ENCODE data around the gene NPTXR.

The NPTXR gene

GRCh38 chr22:38789606-38790005 lies 54.2 kb downstream of the NPTXR start:
- Histone ChIP-seq H3K27me3 (ENCODE audit: insufficient read depth, low read length) (no peaks in the 10 kb centered on the region), H3K4me1 (ENCODE audit: insufficient read depth, low read length) (peaks cover 11% of the 10 kb centered on the region), H3K4me3 (ENCODE audit: low read length) (no peak overlapping the region), H3K9me3 (ENCODE audit: low read length) (no peaks in the 10 kb centered on the region), H3K36me3 (ENCODE audit: insufficient read depth, low read length) (peaks cover 13% of the 10 kb centered on the region), H2AFZ (ENCODE audit: low read depth, low read length) (no peak overlapping the region)

- H2AFZ ChIP-seq (ENCODE audit: low read depth, low read length), result no peak overlapping the region
- H3K27me3 ChIP-seq (ENCODE audit: insufficient read depth, low read length), result no peaks in the 10 kb centered on the region
- H3K4me1 ChIP-seq (ENCODE audit: insufficient read depth, low read length), result peaks cover 8% of the 10 kb centered on the region
- no peak overlapping the region for H3K4me3 ChIP-seq (ENCODE audit: low read length)
- H3K36me3 ChIP-seq (ENCODE audit: insufficient read depth, low read length), result peaks cover 13% of the 10 kb centered on the region
- H3K9me3 ChIP-seq (ENCODE audit: low read length), result no peaks in the 10 kb centered on the region
Observed at GRCh38 chr22:38788846-38789245, 55.0 kb downstream of the NPTXR start.

DNA sequence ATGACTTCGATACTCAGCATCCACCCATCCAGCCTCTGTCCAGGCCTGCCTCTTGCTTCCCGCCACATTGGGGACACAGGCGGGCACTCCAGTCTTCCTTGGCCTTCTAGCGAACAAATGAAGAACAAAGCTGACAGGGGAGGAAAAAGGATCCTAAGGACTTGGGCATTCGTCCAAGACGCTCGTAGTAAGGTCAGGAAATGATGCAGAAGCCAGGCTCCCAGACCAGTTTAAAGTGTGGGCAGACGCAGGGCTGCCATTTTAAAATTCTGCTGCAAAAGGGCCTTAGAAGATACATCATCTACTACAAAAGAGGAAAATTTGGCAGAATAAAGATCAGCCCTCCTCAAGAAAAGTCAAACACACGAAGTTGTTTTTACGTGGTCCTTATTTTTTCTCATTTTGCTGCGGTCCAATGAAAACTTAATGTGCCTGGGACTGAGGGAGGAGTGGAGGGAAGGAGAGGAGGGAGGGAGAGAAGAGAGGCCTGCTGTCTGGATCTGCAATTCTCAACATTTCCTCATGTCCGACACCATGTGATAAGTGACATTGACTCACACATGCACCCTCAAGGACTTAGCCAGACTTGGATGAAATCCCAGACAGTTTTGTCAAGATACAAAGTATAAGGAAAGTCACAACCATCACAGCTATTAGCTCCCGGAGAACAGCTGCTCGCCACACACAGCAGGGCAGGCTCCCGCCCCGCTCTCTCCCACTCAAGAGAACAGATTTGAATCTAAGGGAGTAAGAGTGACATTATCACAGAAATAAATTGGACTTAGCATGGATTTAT lies 55.6 kb downstream of the NPTXR start:
- Histone ChIP-seq H2AFZ (ENCODE audit: low read depth, low read length) (no peak overlapping the region), H3K4me3 (ENCODE audit: low read length) (no peak overlapping the region), H3K9me3 (ENCODE audit: low read length) (no peaks in the 10 kb centered on the region), H3K27me3 (ENCODE audit: insufficient read depth, low read length) (no peaks in the 10 kb centered on the region), H3K36me3 (ENCODE audit: insufficient read depth, low read length) (peaks cover 13% of the 10 kb centered on the region), H3K4me1 (ENCODE audit: insufficient read depth, low read length) (peaks cover 8% of the 10 kb centered on the region)

GRCh38 chr22:38786631-38787030 lies 57.2 kb downstream of the NPTXR start:
- Histone ChIP-seq H3K4me3 (ENCODE audit: low read length) (no peak overlapping the region), H3K4me1 (ENCODE audit: insufficient read depth, low read length) (peaks cover 5% of the 10 kb centered on the region), H3K27me3 (ENCODE audit: insufficient read depth, low read length) (no peaks in the 10 kb centered on the region), H3K9me3 (ENCODE audit: low read length) (no peaks in the 10 kb centered on the region), H3K36me3 (ENCODE audit: insufficient read depth, low read length) (peaks cover 13% of the 10 kb centered on the region), H2AFZ (ENCODE audit: low read depth, low read length) (no peak overlapping the region)

GRCh38 chr22:38784856-38785255 lies 59.0 kb downstream of the NPTXR start:
- H3K4me1 ChIP-seq (ENCODE audit: insufficient read depth, low read length), result peaks cover 5% of the 10 kb centered on the region
- H2AFZ ChIP-seq (ENCODE audit: low read depth, low read length), result no peak overlapping the region
- peaks cover 19% of the 10 kb centered on the region for H3K36me3 ChIP-seq (ENCODE audit: insufficient read depth, low read length)
- H3K9me3 ChIP-seq (ENCODE audit: low read length), result no peaks in the 10 kb centered on the region
- no peaks in the 10 kb centered on the region for H3K27me3 ChIP-seq (ENCODE audit: insufficient read depth, low read length)
- H3K4me3 ChIP-seq (ENCODE audit: low read length), result no peak overlapping the region

GRCh38 chr22:38784035-38784434 lies 59.8 kb downstream of the NPTXR start:
- Histone ChIP-seq H3K4me1 (ENCODE audit: insufficient read depth, low read length) (peaks cover 5% of the 10 kb centered on the region), H2AFZ (ENCODE audit: low read depth, low read length) (no peak overlapping the region), H3K27me3 (ENCODE audit: insufficient read depth, low read length) (no peaks in the 10 kb centered on the region), H3K4me3 (ENCODE audit: low read length) (no peak overlapping the region), H3K9me3 (ENCODE audit: low read length) (no peaks in the 10 kb centered on the region), H3K36me3 (ENCODE audit: insufficient read depth, low read length) (peaks cover 18% of the 10 kb centered on the region)

DNA sequence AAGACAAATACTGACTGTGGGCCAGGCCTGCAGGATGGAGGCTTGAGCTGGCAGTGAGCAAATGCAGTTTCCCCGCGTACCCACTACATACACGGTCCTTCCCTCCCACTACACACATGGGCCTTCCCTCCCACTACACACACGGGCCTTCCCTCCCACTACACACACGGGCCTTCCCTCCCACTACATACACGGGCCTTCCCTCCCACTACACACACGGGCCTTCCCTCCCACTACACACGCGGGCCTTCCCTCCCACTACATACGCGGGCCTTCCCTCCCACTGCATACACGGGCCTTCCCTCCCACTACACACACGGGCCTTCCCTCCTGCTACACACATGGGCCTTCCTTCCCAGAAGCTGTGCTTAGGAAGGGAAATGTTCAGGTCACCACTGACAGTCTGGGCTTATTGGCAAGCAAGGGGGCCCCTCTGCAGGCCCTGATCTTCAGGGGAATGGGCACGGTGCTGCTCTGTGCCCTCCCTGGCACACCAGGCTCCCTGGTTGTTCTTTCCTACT lies 60.7 kb downstream of the NPTXR start:
- Histone ChIP-seq H3K4me3 (ENCODE audit: low read length) (no peak overlapping the region), H3K4me1 (ENCODE audit: insufficient read depth, low read length) (peaks cover 5% of the 10 kb centered on the region), H3K9me3 (ENCODE audit: low read length) (peaks cover 2% of the 10 kb centered on the region), H2AFZ (ENCODE audit: low read depth, low read length) (no peak overlapping the region), H3K27me3 (ENCODE audit: insufficient read depth, low read length) (no peaks in the 10 kb centered on the region), H3K36me3 (ENCODE audit: insufficient read depth, low read length) (peaks cover 21% of the 10 kb centered on the region)

DNA sequence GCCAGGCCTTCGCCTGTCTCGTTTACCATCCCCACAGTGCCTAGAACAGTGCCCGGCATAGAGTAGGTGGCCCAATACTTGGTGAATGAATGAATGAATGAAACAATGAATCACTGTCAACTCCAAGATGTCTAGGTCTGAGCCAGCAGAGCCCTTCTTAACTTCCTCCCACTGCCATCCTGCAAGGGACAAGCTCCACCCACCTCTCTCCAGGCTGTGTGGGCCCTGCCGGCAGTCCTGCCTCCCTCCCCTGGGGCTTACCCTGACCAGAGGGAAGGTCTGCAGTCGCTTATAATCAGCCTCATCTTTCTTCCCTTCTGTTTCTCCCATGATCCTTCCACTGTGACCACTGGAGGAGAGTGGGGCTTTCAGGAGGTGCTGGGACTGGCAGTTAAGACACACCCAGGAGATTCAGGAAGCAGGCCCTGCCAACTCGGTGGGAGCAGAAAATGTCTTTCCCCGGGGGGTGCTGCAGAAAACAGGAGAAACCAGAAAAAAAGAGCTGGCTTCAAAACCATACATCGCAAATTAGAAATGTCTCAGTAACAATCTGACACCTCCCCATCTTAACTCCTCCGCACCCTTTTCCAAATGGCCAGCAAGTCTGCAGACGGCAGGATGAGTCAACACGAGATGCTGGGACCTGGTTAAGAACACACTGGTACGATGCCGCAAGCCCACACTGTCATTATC lies 61.3 kb downstream of the NPTXR start:
- H2AFZ ChIP-seq (ENCODE audit: low read depth, low read length), result no peak overlapping the region
- H3K36me3 ChIP-seq (ENCODE audit: insufficient read depth, low read length), result peaks cover 21% of the 10 kb centered on the region
- H3K4me1 ChIP-seq (ENCODE audit: insufficient read depth, low read length), result peaks cover 5% of the 10 kb centered on the region
- H3K27me3 ChIP-seq (ENCODE audit: insufficient read depth, low read length), result no peaks in the 10 kb centered on the region
- peaks cover 2% of the 10 kb centered on the region for H3K9me3 ChIP-seq (ENCODE audit: low read length)
- H3K4me3 ChIP-seq (ENCODE audit: low read length), result no peak overlapping the region

GRCh38 chr22:38781033-38781432 lies 62.8 kb downstream of the NPTXR start:
- Histone ChIP-seq H3K9me3 (ENCODE audit: low read length) (peaks cover 2% of the 10 kb centered on the region), H3K4me1 (ENCODE audit: insufficient read depth, low read length) (no peaks in the 10 kb centered on the region), H3K27me3 (ENCODE audit: insufficient read depth, low read length) (no peaks in the 10 kb centered on the region), H2AFZ (ENCODE audit: low read depth, low read length) (no peak overlapping the region), H3K4me3 (ENCODE audit: low read length) (no peak overlapping the region), H3K36me3 (ENCODE audit: insufficient read depth, low read length) (peaks cover 21% of the 10 kb centered on the region)

GRCh38 chr22:38777087-38777671 lies 66.6 kb downstream of the NPTXR start:
- H3K36me3 ChIP-seq (ENCODE audit: insufficient read depth, low read length), result peaks cover 21% of the 10 kb centered on the region
- no peak overlapping the region for H3K4me3 ChIP-seq (ENCODE audit: low read length)
- peaks cover 7% of the 10 kb centered on the region for H3K4me1 ChIP-seq (ENCODE audit: insufficient read depth, low read length)
- peaks cover 2% of the 10 kb centered on the region for H3K9me3 ChIP-seq (ENCODE audit: low read length)
- H2AFZ ChIP-seq (ENCODE audit: low read depth, low read length), result no peak overlapping the region
- no peaks in the 10 kb centered on the region for H3K27me3 ChIP-seq (ENCODE audit: insufficient read depth, low read length)

DNA sequence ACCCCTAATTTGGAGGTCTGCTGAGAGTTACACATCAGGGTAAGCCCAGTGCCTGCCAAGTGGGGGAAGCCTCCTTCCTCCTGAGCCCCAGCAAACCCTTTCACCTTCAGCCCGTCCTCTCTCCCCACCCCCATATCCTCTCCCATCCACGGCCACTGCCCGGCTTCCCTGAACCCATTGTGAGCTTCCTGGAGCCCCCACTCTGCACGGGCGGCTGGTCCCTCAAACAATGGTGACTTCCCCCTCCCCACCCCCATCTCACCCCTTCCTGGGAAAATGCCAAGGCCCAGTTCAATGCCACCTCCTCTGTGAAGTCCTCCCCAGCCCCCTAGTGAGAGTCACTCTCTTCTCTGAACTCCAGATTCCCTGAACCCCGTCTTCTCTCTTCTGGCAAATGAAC lies 67.7 kb downstream of the NPTXR start:
- Histone ChIP-seq H2AFZ (ENCODE audit: low read depth, low read length) (no peak overlapping the region), H3K27me3 (ENCODE audit: insufficient read depth, low read length) (no peaks in the 10 kb centered on the region), H3K4me1 (ENCODE audit: insufficient read depth, low read length) (peaks cover 7% of the 10 kb centered on the region), H3K4me3 (ENCODE audit: low read length) (no peak overlapping the region), H3K9me3 (ENCODE audit: low read length) (peaks cover 2% of the 10 kb centered on the region), H3K36me3 (ENCODE audit: insufficient read depth, low read length) (peaks cover 18% of the 10 kb centered on the region)

- Histone ChIP-seq H3K4me3 (ENCODE audit: low read length) (no peak overlapping the region), H3K9me3 (ENCODE audit: low read length) (peaks cover 2% of the 10 kb centered on the region), H3K36me3 (ENCODE audit: insufficient read depth, low read length) (peaks cover 14% of the 10 kb centered on the region), H2AFZ (ENCODE audit: low read depth, low read length) (no peak overlapping the region), H3K4me1 (ENCODE audit: insufficient read depth, low read length) (peaks cover 7% of the 10 kb centered on the region), H3K27me3 (ENCODE audit: insufficient read depth, low read length) (no peaks in the 10 kb centered on the region)
Observed at GRCh38 chr22:38775656-38776055, 68.2 kb downstream of the NPTXR start.

DNA sequence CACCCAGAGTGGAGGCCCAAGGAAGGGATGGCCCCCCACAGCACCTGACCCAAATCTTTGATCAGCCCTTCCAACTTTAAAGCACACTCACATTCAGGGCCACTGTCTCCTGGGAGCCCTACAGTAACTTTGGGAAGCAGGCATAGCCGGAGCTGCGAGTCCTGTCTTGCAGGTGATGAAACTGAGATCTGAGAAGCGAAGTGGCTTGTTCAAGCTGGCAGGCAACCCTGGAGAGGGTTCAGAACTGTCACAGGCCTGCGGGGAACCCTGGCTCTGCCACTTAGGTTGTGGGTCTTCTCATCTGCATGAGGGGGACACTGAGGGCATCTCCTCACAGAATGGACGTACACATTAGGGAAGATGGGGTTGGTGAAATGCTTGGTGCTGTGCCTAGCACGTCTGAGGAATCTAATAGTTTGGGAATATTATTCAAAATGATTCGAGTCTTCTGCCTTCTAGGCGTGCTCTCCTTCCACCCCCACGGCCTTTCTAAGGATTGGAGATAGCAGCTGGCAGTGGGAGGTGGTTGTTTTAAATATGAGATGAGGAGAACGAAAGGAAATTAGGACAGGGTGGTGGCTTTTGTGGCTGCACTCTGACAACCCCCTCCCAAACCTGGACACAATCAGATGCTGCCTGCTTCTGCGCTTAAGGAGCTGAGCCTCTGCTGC lies 69.2 kb downstream of the NPTXR start:
- H3K9me3 ChIP-seq (ENCODE audit: low read length), result peaks cover 2% of the 10 kb centered on the region
- H3K27me3 ChIP-seq (ENCODE audit: insufficient read depth, low read length), result no peaks in the 10 kb centered on the region
- no peak overlapping the region for H3K4me3 ChIP-seq (ENCODE audit: low read length)
- no peak overlapping the region for H2AFZ ChIP-seq (ENCODE audit: low read depth, low read length)
- peaks cover 7% of the 10 kb centered on the region for H3K4me1 ChIP-seq (ENCODE audit: insufficient read depth, low read length)
- H3K36me3 ChIP-seq (ENCODE audit: insufficient read depth, low read length), result peaks cover 7% of the 10 kb centered on the region

Data from neuron (in vitro differentiated cells).